ENCODE measurements around the gene NCAPG2. TPM values are rescaled to one million over a fixed set of nuclear protein-coding genes. Genes with fewer than 3 reads are reported as not detected.
"Not testable (repeated sequence)": the region's sequence is repeated elsewhere in the genome, so short reads cannot be mapped to it uniquely, and the experiment has no call there.

The NCAPG2 gene
- total RNA-seq, 4 donors from 2014 or later: 4.6 to 6.4 (median 5.6) TPM

DNA sequence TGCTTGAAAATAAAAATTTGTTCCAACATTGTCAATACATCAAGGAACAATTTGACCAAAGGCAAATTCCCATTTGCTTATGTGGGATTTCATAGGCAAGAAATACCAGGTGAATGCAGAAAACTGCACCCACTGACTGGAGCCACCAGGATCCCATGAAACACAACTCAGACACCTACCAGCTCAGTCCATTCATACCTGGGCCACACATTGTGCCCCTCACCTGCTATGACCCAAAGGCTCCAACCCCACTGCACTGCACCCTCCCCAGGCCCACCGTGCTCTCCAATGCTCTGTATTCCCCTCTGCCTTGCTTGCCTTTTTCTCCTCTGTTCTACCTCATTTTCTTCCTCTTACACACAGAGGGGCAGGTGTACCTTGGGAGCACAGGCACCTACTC, 5.3 kb downstream of the NCAPG2 start:
- Histone ChIP-seq H3K4me1 (peaks cover 0 to 19% (median 10%) of the 10 kb centered on the region in 3 donors), H3K9me3 (no peaks in the 10 kb centered on the region), H3K27me3 (no peaks in the 10 kb centered on the region), H3K36me3 (peaks cover 0 to 6% of the 10 kb centered on the region in 2 donors), H3K4me3 (no peak overlapping the region), H3K27ac (no peak overlapping the region)
- WGBS, 2 donors (ENCODE audit: low coverage in 1 of 2): 0 to 63% methylated on average over 1 of the region's 1 CpG
- ATAC-seq: no peak
- no peak for TF ChIP-seq POLR2AphosphoS5 (IDR thresholded peaks at IDR 0.05)
- TF ChIP-seq EP300 (IDR thresholded peaks at IDR 0.05): no peak
- TF ChIP-seq, protein P1, sequence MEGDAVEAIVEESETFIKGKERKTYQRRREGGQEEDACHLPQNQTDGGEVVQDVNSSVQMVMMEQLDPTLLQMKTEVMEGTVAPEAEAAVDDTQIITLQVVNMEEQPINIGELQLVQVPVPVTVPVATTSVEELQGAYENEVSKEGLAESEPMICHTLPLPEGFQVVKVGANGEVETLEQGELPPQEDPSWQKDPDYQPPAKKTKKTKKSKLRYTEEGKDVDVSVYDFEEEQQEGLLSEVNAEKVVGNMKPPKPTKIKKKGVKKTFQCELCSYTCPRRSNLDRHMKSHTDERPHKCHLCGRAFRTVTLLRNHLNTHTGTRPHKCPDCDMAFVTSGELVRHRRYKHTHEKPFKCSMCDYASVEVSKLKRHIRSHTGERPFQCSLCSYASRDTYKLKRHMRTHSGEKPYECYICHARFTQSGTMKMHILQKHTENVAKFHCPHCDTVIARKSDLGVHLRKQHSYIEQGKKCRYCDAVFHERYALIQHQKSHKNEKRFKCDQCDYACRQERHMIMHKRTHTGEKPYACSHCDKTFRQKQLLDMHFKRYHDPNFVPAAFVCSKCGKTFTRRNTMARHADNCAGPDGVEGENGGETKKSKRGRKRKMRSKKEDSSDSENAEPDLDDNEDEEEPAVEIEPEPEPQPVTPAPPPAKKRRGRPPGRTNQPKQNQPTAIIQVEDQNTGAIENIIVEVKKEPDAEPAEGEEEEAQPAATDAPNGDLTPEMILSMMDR (IDR thresholded peaks at IDR 0.05): no peak
- TF ChIP-seq POLR2A (IDR thresholded peaks at IDR 0.05): no peak

DNA sequence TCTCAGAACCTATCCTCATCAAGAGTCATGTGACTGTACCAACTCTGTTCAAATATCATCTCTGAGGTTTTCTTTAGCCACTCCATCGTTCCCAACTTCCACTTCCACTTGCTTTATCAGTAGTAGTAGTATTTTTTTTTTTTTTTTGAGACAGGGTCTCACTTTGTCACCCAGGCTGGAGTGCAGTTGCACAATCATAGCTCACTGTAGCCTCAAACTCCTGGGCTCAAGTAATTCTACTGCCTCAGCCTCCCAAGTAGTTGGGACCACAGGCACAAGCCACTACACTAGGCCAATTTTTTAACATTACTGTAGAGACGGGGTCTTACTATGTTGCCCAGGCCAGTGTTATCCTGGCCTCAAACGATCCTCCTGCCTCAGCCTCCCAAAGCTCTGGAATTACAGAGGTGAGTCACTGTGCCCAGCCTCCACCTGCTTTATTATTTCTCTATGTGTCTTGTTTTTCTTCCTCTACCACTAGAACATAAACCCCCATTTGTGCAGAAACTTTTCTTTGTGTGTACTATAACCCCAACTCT, 5.9 kb downstream of the NCAPG2 start:
- H3K9me3 ChIP-seq: no peaks in the 10 kb centered on the region
- 50 to 82% methylated on average over 1 to 3 of the region's 3 CpGs for WGBS, 2 donors (ENCODE audit: low coverage in 1 of 2)

DNA sequence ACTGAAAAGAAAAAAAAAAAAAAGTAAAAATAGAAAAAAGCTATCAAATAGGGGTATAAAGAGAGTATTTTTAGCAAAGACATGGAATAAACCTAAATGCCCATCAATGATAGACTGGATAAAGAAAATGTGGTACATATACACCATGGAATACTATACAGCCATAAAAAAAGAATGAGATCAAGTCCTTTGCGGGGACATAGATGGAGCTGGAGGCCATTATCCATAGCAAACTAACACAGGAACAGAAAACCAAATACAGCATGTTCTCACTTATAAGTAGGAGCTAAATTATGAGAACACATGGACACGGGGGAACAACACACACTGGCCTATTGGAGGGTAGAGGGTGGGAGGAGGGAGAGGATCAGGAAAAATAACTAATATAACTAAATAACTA, 7.0 kb downstream of the NCAPG2 start:
- not testable (repeated sequence) for H3K36me3 ChIP-seq, H3K4me1 ChIP-seq, ATAC-seq, H3K4me3 ChIP-seq, H3K27me3 ChIP-seq, H3K9me3 ChIP-seq, H3K27ac ChIP-seq
- 84 to 95% methylated on average over 2 of the region's 2 CpGs for WGBS, 2 donors (ENCODE audit: low coverage in 1 of 2)

More for the DNA sequence above, 5.9 kb downstream of the NCAPG2 start:
- Histone ChIP-seq H3K4me1 (peaks cover 0 to 13% (median 4%) of the 10 kb centered on the region in 3 donors), H3K36me3 (peaks cover 0 to 6% of the 10 kb centered on the region in 2 donors), H3K27me3 (no peaks in the 10 kb centered on the region), H3K27ac (no peak overlapping the region), H3K4me3 (no peak overlapping the region)
- no peak for ATAC-seq
- TF ChIP-seq EP300 (IDR thresholded peaks at IDR 0.05): no peak
- TF ChIP-seq, protein P1 (IDR thresholded peaks at IDR 0.05): no peak
- no peak for TF ChIP-seq POLR2A (IDR thresholded peaks at IDR 0.05)
- no peak for TF ChIP-seq POLR2AphosphoS5 (IDR thresholded peaks at IDR 0.05)

DNA sequence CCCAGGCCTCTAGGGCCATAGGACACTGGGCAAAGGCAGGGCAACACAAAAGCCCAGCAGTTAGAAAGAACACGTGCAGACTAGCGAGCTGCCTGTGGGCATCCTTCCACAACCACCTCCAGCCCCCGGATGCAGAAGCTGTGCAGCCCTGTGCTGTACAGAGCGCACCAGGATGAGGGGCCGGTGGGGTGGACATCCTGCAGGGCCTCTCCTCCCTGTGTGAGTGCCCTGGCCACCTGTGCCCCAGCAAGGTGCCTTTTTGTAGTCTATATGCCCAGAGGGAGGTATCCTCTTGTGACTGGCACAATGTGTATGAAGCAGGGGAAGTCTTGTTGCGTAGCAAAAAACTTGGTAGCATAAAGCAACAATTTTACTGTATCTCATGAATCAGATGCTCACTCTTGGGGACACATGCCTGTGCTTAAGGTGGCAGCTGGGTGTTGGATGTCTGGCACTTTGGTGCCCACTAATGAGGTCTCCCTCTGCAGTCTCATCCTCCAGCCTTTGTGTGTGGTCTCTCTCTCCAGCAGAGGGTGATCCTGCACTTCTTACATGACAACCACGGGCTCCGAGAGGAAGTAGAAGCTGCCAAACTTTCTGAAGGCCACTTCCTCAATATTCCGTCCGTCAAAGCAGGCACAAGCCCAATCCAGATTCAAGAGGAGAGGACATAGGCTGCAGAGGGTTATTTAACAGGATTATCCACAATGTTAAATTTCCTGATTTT, 8.7 kb downstream of the NCAPG2 start:
- peaks cover 0 to 7% (median 4%) of the 10 kb centered on the region in 3 donors for H3K4me1 ChIP-seq
- no peaks in the 10 kb centered on the region for H3K9me3 ChIP-seq
- H3K27ac ChIP-seq: peak overlapping the region in 1 of 4 donors; percentile 49
- 0 to 27% methylated on average over 3 to 4 of the region's 10 CpGs for WGBS, 2 donors (ENCODE audit: low coverage in 1 of 2)
- H3K36me3 ChIP-seq: peaks cover 0 to 8% of the 10 kb centered on the region in 2 donors
- no peak overlapping the region for H3K4me3 ChIP-seq
- no peaks in the 10 kb centered on the region for H3K27me3 ChIP-seq
- peak; percentile 93 for ATAC-seq
- TF ChIP-seq POLR2AphosphoS5 (IDR thresholded peaks at IDR 0.05) (peak; percentile 28), EP300 (IDR thresholded peaks at IDR 0.05) (no peak), POLR2A (IDR thresholded peaks at IDR 0.05) (no peak)
- TF ChIP-seq, protein P1 (IDR thresholded peaks at IDR 0.05): peak; percentile 35 to 77 (median 72)

DNA sequence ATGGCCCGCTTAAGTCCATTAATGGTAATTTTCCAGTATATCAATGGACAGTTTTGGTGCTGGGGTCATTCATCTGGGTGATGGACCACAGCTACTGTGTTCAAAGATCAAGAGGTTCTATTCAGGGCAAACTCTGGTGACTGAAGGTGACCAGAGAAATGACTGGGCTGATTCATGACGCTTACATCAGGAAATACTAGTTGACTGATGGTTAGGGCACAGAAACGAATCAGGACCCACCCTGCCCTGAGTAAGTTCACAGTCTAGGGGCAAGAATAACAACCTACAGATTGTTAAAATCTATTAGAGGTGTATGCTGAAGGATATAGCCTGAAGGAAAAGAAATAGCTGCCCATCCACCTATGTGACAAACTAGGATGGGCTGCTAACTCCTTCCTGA, 9.5 kb downstream of the NCAPG2 start:
- no peak for ATAC-seq
- Histone ChIP-seq H3K27me3 (no peaks in the 10 kb centered on the region), H3K36me3 (peaks cover 0 to 12% of the 10 kb centered on the region in 2 donors), H3K27ac (no peak overlapping the region), H3K4me1 (peaks cover 0 to 7% (median 4%) of the 10 kb centered on the region in 3 donors), H3K9me3 (no peaks in the 10 kb centered on the region), H3K4me3 (no peak overlapping the region)
- 58 to 90% methylated on average over 2 to 3 of the region's 3 CpGs for WGBS, 2 donors (ENCODE audit: low coverage in 1 of 2)
- TF ChIP-seq, protein P1 (IDR thresholded peaks at IDR 0.05): no peak
- no peak for TF ChIP-seq POLR2A (IDR thresholded peaks at IDR 0.05)
- TF ChIP-seq EP300 (IDR thresholded peaks at IDR 0.05): no peak
- no peak for TF ChIP-seq POLR2AphosphoS5 (IDR thresholded peaks at IDR 0.05)

Data from gastroesophageal sphincter (tissue), 4 donors.